MM.1S (cell line): ENCODE results near the gene ZC3H12C.

Experiments
- DNase-seq: peaks from one replicate; pipeline ENCODE4 v3.0.0-alpha.2; 2015
- H2AFZ ChIP-seq: fragments of 300-600 bp; sonication (generic); 2 replicates; pipeline ENCODE4 v1.6.0; 2016; ENCODE audit warnings: antibody characterized with exemption, low read length
- H3F3A ChIP-seq: fragments of 300-600 bp; sonication (generic); 2 replicates; pipeline ENCODE4 v1.6.1; 2016; ENCODE audit warnings: mild to moderate bottlenecking, antibody characterized with exemption, low read length, moderate library complexity, mixed read lengths; ENCODE audit not compliant: insufficient read depth
- H3K27ac ChIP-seq: fragments of 300-600 bp; sonication (generic); 2 replicates; pipeline ENCODE4 v1.5.1; 2016; ENCODE audit warnings: mild to moderate bottlenecking, low read length
- H3K27me3 ChIP-seq: fragments of 300-600 bp; sonication (generic); replicated peaks from 2 replicates; pipeline ENCODE4 v1.6.0; 2016; ENCODE audit warnings: low read length; ENCODE audit not compliant: insufficient read depth
- H3K36me3 ChIP-seq: fragments of 300-600 bp; sonication (generic); replicated peaks from 2 replicates; pipeline ENCODE4 v1.6.1; 2016; ENCODE audit warnings: mild to moderate bottlenecking, low read length, mixed read lengths; ENCODE audit not compliant: insufficient read depth
- H3K4me1 ChIP-seq: fragments of 300-600 bp; sonication (generic); 2 replicates; pipeline ENCODE4 v1.6.1; 2016; ENCODE audit warnings: low read length, mixed read lengths
- H3K4me2 ChIP-seq: fragments of 300-600 bp; sonication (generic); 2 replicates; pipeline ENCODE4 v1.6.0; 2016; ENCODE audit warnings: low read depth, low read length
- H3K4me3 ChIP-seq: fragments of 300-600 bp; sonication (generic); 2 replicates; pipeline ENCODE4 v1.5.1; 2016; ENCODE audit warnings: low read length, mixed read lengths
- H3K79me2 ChIP-seq: fragments of 300-600 bp; sonication (generic); 2 replicates; pipeline ENCODE4 v1.6.1; 2016; ENCODE audit warnings: mixed run types, low read length, mixed read lengths
- H3K9ac ChIP-seq: fragments of 300-600 bp; sonication (generic); 2 replicates; pipeline ENCODE4 v1.6.1; 2016; ENCODE audit warnings: low read length, mixed read lengths
- H3K9me2 ChIP-seq: fragments of 300-600 bp; sonication (generic); replicated peaks from 2 replicates; pipeline ENCODE4 v1.6.1; 2016; ENCODE audit warnings: mild to moderate bottlenecking, low read length, mixed read lengths; ENCODE audit not compliant: insufficient read depth
- H3K9me3 ChIP-seq: fragments of 300-600 bp; sonication (generic); replicated peaks from 2 replicates; pipeline ENCODE4 v1.6.1; 2016; ENCODE audit warnings: mild to moderate bottlenecking, low read length, mixed read lengths; ENCODE audit not compliant: insufficient read depth
- H4K20me1 ChIP-seq: fragments of 300-600 bp; sonication (generic); 2 replicates; pipeline ENCODE4 v1.6.1; 2016; ENCODE audit warnings: mild to moderate bottlenecking, low read length, moderate library complexity, mixed read lengths; ENCODE audit not compliant: insufficient read depth
- CTCF ChIP-seq: fragments of 300-600 bp; sonication (generic); IDR thresholded peaks from 2 replicates; pipeline ENCODE4 v1.5.1; 2016; ENCODE audit warnings: antibody characterized with exemption, low read length, mixed read lengths
- EZH2 ChIP-seq: fragments of 300-600 bp; sonication (generic); optimal IDR thresholded peaks from 2 replicates; pipeline ENCODE3; 2017; ENCODE audit warnings: low read depth, mild to moderate bottlenecking, antibody characterized with exemption, low read length, mixed read lengths
- EZH2phosphoT487 ChIP-seq: fragments of 300-600 bp; sonication (generic); IDR thresholded peaks from 2 replicates; pipeline ENCODE4 v1.6.1; 2018; ENCODE audit warnings: antibody characterized with exemption, low read length

The ZC3H12C gene

DNA sequence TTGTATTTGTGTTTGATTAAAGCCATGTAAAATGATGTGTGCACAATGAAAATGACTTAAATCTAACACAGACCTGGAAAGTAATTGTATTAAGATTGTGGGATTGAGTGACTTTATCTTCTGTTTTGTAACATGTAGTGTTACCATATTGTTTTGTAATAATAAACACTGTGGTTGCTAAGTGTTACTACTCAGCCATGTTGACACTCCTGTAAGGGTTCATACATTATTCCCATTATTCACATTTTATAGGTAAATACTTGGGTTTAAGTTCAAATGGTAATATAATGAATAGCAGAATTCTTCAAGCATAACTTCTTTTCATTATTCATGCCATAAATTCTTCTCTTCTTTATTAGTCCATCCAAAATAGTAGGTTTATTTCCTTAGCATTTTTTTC is 69.0 kb downstream of the ZC3H12C start:
- no peak for TF ChIP-seq EZH2phosphoT487
- TF ChIP-seq CTCF, result no peak
- no peak for TF ChIP-seq EZH2
- no peak overlapping the region for H3K4me3 ChIP-seq
- H3K79me2 ChIP-seq, result no peaks in the 10 kb centered on the region
- H3K27me3 ChIP-seq, result no peaks in the 10 kb centered on the region
- H4K20me1 ChIP-seq, result no peaks in the 10 kb centered on the region
- no peak overlapping the region for H2AFZ ChIP-seq
- no peaks in the 10 kb centered on the region for H3K9me2 ChIP-seq
- no peaks in the 10 kb centered on the region for H3K4me1 ChIP-seq
- H3K27ac ChIP-seq, result no peak overlapping the region
- no peaks in the 10 kb centered on the region for H3K9me3 ChIP-seq
- no peaks in the 10 kb centered on the region; the same call in 1 of the 2 replicates for H3F3A ChIP-seq
- H3K36me3 ChIP-seq, result no peaks in the 10 kb centered on the region; the same call in 1 of the 2 replicates
- H3K9ac ChIP-seq, result no peak overlapping the region
- DNase-seq, result no peak
- no peak overlapping the region for H3K4me2 ChIP-seq

GRCh38 chr11:110165039-110165925 is 72.1 kb downstream of the ZC3H12C start:
- Histone ChIP-seq H2AFZ (no peak overlapping the region), H3K27ac (no peak overlapping the region), H3K79me2 (no peaks in the 10 kb centered on the region), H3K4me1 (no peaks in the 10 kb centered on the region), H3F3A (no peaks in the 10 kb centered on the region; the same call in 1 of the 2 replicates), H3K27me3 (no peaks in the 10 kb centered on the region), H3K4me2 (no peak overlapping the region), H3K9me3 (no peaks in the 10 kb centered on the region), H3K36me3 (no peaks in the 10 kb centered on the region), H3K4me3 (no peak overlapping the region), H3K9me2 (no peaks in the 10 kb centered on the region), H4K20me1 (no peaks in the 10 kb centered on the region), H3K9ac (no peak overlapping the region)
- DNase-seq, result no peak
- TF ChIP-seq EZH2phosphoT487 (no peak), EZH2 (no peak), CTCF (no peak)

GRCh38 chr11:110168033-110168803 is 75.0 kb downstream of the ZC3H12C start:
- no peaks in the 10 kb centered on the region for H3K27me3 ChIP-seq
- no peaks in the 10 kb centered on the region for H3K9me3 ChIP-seq
- TF ChIP-seq EZH2 (no peak), CTCF (no peak), EZH2phosphoT487 (no peak)
- H3K4me2 ChIP-seq, result no peak overlapping the region
- H3K4me1 ChIP-seq, result no peaks in the 10 kb centered on the region
- H3K9me2 ChIP-seq, result no peaks in the 10 kb centered on the region
- H4K20me1 ChIP-seq, result no peaks in the 10 kb centered on the region
- H2AFZ ChIP-seq, result no peak overlapping the region
- no peaks in the 10 kb centered on the region for H3K79me2 ChIP-seq
- H3K27ac ChIP-seq, result no peak overlapping the region
- no peaks in the 10 kb centered on the region for H3K36me3 ChIP-seq
- no peak overlapping the region for H3K9ac ChIP-seq
- DNase-seq, result no peak
- no peaks in the 10 kb centered on the region for H3F3A ChIP-seq
- H3K4me3 ChIP-seq, result no peak overlapping the region
